NCI-H526 treated with DMSO at 0.1 percent for 48 hours (cell line): ENCODE measurements around the gene CCDC178.
A peak's percentile ranks its signal among the peaks of the same experiment; 100 is the strongest.
"Not testable (repeated sequence)": the region's sequence is repeated elsewhere in the genome, so short reads cannot be mapped to it uniquely, and the experiment has no call there.

Experiments
- DNase-seq: peaks from one replicate; lab custom pipeline; 2025; lab: John Stamatoyannopoulos, UW

CCDC178 gene

DNA sequence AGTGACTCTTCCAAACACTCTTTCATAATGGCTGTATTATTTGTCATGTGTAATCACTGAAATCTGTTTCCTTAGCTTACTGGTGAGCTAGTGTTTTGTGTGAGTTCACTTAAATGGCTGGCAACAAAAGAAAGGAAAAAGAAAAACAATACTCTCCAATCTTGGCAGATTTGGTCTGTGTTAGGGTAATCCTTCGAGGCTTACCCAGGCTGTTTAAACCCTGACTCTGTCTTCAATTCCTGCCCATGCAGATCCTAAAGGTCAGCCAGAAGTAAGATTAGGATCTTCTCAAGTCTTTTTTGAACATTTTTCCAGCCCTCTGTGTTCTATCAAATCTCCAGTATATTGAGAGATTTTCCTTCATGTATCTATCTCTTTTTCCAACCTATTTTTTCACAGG is 85.3 kb downstream of the CCDC178 start:
- no peak for DNase-seq

DNA sequence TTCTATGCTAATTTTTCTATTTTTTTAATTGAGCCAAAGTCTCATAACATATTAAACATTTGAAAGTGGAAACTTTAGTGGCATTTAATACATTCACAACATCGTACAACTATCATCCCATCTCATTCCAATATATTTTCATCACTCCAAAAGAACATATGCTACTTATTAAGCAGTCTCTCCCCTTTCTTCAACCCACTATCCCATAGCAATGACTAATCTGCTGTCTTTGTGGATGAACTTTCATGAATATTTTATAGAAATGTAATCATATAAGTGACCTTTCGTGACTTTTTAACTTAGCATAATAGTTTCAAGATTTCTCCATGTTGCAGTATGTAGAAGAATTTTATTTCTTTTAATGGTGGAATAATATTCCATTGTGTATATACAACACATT is 90.3 kb downstream of the CCDC178 start:
- DNase-seq: no peak

DNA sequence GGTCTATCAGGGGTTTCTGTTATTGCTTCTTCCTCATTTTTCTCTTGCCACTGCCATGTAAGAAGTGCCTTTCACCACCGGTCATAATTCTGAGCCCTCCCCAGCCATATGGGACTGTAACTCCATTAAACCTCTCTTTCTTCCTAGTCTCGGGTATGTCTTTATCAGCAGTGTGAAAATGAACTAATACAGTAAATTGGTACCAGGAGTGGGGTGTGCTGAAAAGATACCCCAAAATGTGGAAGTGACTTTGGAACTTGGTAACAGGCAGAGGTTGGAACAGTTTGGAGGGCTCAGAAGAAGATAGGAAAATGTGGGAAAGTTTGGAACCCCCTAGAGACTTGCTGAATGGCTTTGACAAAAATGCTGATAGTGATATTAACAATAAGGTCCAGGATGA is 100.8 kb downstream of the CCDC178 start:
- DNase-seq: not testable (repeated sequence)

DNA sequence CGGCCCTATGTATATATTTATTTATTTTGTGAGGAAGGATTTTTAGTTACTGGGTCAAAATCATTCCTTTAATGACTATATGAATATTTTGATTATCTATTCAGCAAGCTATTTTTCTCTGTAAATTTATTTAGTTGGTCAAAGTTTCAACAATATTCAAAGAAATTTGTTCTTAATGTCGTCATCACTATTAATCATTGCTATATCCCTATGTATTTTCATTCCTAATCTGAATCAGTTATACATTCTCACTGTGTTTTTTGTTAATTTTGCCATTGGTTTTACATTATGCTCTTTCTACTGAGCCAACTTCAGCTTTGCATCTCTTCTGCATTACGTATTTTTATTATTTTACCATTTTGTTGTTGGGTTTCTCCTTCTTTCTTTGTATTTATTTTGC is 105.7 kb downstream of the CCDC178 start:
- DNase-seq: no peak

DNA sequence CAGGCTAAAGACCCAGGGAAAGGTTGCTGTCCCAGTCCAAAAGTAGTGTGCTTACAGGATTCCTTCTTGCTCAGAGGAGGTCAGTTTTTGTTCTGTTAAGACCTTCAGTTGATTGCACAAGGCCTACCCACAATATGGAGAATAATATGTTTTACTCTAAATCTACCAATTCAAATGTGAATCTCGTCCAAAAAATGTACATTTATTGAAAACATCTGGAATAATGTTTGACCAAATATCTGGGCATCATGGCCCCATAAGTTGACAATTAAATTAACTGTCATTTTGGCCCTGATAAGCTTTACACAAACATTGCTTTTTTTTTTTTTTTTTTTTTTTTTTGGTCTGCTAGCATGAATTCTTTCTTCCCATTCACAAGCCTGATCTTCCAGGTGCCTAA is 109.8 kb downstream of the CCDC178 start:
- no peak for DNase-seq

DNA sequence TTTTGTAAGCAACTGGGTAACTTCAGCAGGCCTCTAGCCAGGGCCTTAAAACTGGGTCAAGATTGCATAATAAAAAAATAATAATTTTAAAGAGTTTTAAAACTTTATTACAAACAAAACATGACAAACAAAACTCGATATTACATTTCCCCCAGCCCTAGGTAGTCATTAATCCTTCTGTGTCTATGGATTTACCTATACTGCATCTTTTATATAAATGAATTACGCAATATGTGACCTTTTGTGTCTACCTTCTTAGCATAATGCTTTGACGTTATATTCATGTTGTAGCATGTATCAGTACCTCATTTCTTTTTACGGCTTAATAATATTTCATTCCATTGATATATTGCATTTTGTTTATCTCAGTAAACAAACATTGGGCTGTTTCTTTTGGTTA is 113.5 kb downstream of the CCDC178 start:
- DNase-seq: no peak

DNA sequence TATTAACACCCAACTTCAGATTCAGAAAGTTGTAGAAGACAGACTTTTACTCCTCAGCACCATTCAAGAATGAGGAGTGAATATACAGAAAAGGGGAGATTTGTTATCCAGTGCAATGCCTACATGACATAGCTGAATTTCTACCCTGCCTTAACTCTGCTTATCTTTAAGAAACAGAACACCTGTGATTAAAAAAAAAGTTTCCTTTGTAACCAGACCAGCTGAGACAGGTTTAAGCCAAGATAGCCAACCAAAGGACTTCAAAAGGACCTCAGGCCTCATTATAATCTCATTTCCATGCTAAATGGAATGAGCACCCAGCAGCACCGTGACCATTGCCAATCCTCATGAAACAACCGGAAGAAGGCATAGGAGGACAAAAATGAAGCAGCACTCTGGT is 122.9 kb downstream of the CCDC178 start:
- no peak for DNase-seq

DNA sequence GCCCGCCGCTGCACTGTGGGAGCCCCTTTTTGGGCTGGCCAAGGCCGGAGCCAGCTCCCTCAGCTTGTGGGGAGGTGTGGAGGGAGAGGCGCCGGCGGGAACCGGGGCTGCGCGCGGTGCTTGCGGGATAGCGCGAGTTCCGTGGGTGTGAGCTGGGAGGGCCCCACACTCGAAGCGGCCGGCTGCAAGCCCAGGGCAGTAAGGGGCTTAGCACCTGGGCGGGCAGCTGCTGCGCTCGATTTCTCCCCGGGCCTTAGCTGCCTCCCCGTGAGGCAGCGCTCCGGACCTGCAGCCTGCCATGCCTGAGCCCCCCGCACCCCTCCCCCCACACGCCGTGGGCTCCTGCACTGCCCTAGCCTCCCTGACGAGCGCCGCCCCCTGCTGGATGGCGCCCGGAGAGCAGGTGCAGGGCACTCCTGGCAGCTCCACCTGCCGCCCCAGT is 124.4 kb downstream of the CCDC178 start:
- DNase-seq: no peak

DNA sequence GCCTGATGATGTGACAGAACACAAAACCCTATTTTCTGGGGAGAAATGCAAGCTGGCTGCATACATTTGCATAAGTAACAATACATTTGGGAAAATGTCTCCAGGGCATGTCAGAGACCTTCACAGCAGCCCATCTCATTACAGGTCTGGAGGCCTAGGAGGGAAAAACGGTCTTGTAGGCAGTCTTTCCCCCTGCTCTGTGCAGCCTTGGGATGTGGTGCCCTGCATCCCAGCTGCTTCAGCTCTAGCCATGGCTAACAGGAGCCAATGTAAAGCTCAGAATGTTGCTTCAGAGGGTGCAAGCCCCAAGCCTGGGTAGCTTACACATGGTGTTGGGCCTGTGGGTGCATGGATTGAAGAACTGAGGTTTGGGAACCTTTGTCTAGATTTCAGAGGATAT is 133.0 kb downstream of the CCDC178 start:
- no peak for DNase-seq

DNA sequence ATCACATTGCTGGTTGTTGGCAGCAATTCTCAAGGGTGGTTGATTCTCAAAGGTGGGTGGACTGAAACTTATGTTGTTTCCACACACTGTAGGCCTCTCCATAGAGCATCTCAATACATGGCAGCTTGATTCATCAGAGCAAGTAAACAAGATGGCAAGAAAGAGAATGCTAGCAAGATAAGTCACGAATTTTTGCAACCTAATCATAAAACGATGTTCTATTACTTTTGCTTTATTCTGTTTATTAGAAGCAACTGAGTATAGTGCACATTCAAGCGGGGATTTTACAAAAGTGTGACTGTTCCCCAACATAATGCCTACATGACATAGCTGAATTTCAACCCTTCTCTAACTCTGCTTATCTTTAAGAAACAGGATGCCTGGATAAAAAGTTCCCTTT is 136.2 kb downstream of the CCDC178 start:
- DNase-seq: no peak

DNA sequence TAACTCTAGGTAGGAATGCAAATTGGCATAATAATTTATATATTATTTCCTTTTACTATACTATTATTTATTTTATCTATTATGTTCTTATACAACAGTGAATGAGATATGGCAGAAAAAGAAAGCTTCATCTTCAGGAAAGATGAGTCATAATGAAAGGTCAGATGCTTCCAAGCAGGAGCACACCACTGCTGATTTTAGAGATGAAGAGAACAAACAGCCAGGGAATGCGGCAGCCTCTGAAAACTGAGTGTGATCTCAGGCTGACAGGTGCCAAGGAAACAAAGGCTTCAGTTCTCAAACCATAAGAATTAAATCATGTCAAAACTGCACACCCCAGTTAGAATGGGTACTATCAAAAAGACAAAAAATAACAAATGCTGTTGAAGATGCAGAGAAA is 149.0 kb downstream of the CCDC178 start:
- DNase-seq: no peak

DNA sequence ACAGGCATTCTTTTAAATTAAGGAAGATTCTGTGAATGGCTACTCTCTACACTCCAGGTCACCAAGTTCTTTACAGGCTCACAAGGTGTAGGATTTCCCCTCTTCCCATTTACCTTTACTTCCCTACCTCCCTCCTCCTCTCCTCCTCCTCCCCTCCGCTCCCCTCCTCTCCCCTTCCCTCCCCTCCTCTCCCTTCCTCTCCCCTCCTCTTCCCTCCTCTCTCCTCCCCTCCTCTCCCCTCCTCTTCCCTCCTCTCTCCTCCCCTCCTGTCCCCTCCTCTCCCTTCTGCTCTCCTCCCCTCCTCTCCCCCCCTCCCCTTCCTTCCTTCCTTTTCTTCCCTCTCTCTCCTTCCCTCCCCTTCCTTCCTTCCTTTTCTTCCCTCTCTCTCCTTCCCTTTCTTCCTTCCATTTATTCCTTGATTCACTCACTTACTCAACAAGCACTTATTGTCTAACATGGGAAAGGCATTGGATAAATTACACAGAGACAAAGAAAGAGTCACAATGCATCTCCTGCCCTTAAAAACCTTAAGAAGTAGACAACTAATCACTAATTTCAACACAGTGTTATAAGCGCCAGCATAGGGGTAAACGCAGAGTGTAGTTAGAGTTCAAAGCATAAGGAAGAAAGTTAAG is 152.3 kb downstream of the CCDC178 start:
- no peak for DNase-seq

DNA sequence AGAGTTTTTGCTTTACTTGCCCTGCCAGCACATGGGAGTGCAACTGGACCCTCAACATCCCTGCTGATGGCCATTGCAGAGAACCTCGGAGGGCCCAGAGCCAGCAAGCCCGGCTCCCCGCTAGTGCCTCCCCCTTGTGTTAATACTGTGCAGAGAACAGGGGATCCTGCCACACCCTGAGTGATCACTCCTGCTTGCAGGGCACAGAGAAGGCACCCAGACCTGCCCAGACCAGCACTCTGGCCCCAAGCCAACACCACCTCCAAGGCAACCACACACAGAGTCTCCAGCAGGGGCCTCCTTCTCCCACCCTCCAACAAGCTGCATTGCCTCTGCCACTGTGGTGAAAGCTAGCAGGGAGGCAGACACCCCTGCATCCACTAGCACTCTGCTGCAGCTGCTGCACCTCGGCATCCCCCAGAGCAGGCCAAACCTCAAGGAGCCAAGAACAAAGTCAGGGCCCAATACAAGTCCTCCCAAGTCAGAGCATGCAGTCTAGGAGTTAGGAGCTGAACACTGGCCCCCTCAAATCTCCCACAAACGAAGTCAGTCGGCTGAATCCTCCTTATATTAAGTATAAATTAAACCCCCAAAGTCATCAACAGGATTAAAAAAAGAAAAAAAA is 157.7 kb downstream of the CCDC178 start:
- no peak for DNase-seq

DNA sequence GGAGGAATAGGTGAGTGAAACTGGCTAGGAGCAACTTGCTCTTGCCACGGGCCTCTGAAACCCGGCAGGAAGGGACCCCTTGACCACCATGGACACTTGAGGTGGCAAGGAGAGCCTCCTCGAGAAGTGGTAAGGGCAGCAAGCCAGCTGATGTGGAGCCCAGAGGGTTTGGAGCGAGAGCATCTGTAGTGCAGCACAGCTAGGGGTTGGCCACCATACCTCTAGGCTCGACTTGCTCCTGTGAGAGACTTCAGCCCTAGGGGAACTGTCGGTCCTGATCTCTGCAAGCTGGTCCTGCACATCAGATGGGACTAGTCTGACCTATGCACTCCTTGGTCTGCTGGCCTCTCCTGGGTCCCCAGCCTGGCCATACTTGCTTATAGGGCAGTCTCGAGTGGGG is 158.4 kb downstream of the CCDC178 start:
- DNase-seq: no peak

DNA sequence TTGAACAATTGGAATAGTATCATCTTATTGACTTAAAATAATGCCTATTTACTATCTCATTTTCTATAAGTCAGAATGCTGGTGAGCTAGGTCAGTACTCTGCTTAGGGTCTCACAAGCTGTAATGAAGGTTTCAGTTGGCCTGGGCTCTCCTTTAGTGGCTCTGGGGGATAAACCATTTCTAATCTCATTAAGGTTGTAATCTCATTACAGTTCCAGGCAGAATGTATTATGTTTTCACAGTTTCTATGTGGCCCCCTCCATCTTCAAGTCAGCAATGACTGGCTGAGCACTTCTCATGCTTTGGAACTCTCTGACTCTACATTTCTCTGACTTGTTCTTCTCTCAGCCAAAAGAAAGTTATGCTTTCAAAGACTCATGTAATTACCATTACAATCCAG is 163.1 kb downstream of the CCDC178 start:
- no peak for DNase-seq

DNA sequence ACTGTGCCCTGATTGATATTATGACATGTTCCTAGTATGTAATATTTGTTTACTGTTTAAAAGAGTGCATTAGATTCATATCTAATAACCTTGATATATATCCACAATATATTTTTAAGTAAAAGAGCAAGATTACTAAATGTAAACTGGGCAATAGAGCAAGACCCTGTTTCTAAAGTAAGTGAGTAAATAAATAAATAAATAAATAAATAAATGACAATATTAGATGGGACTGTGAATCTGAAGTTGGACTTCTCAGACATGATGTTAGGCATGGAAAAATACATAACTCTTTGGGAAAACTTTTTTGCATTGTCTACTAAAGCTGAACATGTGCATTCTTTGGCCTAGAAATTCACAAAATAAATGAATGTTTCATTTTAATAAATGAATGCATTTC is 164.7 kb downstream of the CCDC178 start:
- no peak for DNase-seq

DNA sequence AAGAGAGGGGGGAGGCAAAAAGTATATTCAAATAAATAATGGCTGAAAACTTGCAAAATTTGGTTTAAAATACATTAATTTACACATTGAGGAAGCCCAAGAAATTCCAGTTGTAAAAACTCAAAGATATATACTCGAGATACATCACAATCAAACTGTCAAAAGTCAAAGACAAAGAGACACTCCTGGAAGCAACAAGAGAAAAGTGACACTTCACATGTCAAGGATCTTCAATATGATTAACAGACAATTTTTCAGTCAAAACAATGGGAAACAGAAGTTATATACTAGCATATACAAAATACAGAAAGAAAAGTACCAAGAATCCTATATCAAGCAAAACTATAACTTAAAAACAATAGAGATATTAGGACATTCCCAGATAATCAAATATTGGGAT is 170.2 kb downstream of the CCDC178 start:
- no peak for DNase-seq

DNA sequence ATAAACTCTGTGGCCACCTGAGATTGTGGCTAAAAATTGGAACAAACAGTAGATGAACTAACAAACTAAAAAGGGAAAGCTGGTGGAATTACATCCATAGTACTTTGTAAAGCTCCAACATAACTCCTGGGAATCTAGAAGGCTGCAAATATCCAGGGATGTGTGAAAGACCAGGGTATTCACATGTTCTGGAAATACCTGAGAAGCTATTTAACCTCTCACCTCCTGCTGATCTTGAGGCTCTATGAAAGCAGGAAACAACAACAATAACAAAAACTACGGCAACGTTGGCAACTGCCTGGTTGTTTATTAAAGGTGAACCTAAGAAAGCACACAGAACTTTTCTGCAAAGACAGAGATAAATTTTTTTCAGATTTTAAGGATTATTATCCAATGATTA is 171.3 kb downstream of the CCDC178 start:
- no peak for DNase-seq

DNA sequence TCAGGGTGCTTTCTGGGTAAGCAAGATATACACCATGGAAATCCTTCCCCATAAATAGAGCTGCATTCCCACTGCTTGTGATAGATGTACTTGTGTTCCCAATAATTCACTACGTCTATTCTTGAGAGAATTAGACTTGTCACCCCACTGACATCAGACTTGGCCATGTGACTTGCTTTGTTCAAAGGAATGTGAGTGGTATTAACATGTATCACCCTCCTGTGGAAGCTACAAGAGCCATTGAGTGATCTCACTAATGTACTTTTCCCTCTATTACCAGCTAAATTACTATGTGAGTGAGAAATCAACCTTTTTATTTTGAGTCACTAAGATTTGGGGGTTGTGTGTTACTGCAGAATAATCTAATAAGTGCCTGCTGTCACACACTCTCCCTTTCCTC is 176.0 kb downstream of the CCDC178 start:
- no peak for DNase-seq

DNA sequence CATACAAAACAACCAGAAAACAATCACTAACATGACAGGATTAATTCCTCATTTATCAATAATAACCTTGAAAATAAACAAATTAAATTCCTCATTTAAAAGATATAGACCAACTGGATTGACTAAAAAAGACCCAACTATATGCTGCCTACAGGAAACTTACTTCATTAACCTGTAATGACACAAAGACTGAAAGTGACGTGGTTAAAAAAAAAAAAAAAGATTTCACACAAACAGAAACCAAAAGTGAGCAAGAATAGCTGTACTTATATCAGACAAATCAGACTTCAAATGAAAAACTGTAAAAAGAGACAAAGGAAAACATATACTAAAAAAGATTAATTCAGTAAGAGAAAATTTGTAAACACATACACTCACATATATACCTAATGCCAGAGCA is 201.2 kb downstream of the CCDC178 start:
- DNase-seq: no peak

DNA sequence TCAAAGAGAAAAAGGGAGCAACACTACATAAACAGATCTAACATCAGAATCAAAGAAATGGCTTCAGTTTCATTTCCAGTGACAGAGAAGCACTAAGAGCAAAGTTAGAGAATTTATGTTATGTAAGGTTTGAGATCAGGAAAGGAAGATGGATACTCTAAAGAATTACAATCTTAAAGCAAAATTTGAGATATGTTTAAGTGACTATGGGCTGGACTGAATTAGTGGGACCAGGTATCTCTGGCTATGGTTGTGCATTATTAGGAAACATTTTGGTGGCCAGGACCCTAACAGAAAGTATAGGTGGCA is 208.2 kb downstream of the CCDC178 start:
- DNase-seq: no peak

DNA sequence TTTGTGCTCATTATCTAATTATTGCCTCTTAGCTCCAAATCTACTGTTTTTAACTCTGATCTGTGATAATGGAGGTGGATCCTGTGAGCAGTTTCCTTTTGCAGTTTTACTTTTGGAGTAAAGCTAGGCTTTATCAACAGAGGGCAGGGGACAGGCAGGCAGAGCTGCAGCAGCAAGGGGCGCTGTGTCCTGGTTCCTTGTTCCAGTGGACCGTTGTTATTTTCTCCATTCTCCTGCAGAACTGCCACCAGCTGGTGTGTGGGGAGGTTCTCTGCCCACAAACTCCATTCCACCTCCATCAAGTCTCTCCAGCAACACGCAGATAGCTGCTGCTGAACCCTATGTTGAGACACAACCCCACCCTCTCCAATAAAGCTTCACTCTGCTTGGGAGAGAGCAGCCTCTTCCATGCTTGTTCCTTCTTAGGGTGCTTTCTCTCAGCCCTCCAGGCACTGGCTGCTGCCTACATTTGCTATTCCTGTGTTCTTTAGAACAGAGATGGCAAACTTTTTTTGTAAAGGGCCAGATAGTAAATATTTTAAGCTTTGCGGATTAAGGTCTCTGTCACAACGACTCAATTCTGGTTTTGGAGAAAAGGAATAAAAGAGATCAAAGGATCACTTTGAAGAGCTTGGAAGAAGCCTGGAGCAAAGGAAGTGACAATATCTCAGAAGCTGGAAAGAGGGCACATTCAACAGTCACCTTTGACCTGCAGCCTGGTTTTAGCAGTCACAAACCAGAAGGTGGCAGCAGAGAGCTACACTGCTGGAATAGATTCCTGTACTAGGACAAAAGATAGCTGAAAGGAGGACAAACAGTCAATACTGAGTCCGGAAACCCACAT is 208.8 kb downstream of the CCDC178 start:
- peak; percentile 54 for DNase-seq

DNA sequence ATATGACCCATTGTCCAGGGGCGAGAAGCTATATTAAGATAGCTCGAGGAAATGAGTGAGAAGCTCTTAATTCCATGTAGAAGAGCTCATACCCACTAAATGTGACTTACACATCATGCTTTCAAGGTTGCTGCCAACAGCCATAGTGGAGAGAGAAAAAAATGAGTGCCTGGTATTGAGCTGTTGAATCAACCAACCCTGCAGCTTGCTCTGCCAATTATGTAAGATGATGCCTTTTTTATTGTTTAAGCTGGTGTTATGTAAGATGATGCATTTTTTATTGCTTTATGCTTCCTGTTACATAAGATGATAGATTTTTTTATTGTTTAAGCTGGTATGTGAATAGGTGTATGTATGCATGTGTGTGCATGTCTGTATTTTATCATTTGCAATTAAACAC is 228.2 kb downstream of the CCDC178 start:
- DNase-seq: no peak
